Activated CD8-positive, alpha-beta memory T cell treated with anti-CD3 and anti-CD28 coated beads for 1 hour (primary cell): Measurements from ENCODE around the gene LRRTM3.

ENCODE experiments used
- DNase-seq, 2 donors: peaks; one replicate each; pipeline ENCODE4 v3.0.0-alpha.2; 2020; ENCODE audit warnings: low read depth in 1 of 2; ENCODE audit errors: extremely low read depth in 1 of 2

LRRTM3 gene

GRCh38 chr10:67112765-67113164 lies 186.9 kb downstream of the LRRTM3 start:
- DNase-seq = no peak

DNA sequence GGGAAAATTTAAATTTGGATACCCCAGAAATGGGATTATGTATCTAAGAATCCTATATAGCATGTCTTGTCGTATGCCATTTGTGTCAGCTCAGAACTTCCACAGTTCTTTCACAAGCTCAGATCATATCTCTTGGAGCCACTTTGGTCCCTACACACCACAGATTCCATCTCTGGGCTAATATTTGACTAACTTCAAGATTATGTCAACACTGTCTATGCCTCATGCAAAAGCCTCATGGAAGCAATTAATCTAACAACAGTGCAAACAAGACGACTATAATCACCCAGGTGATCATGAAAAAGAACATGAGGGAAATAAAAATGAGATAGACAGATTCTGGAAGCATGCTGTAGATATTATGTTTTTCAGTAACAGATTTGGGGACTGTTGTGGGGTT lies 189.1 kb downstream of the LRRTM3 start:
- DNase-seq = no peak

DNA sequence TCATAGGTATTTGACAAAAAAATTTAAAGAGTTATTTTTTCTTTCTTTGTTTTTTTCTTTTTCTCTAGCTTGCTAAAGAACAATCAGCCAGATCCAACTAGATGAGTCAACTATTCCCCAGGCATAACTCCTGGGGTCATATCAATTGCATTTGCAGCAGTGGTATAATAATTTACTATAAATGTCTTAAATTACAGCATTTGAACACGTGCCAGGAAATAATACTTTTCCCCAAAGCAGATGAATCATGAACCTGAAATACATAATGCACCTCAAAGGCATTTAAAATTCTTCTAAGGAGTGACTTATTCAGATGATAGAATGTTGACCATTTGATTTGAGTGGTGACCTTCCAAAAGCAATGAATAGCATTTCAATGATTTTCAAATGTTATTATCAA lies 190.1 kb downstream of the LRRTM3 start:
- no peak for DNase-seq

DNA sequence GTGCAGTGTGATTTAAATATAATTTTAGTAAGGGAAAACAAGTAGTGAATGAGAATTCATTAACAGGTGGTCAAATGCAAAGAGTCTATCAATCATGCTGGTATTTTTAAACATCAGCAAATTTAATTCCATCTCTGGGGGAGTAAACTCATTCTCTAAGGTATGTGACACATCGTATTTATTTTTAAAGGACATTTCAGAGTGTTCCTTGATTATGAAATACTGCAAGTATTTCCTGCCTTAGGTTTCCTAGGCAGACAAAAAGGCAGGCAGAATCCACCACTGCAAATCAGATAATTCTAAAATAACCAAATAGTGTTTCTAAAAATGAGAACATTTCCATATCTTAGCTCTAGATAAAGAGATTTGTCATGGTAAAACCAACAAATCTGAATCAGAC lies 193.8 kb downstream of the LRRTM3 start:
- DNase-seq = no peak

DNA sequence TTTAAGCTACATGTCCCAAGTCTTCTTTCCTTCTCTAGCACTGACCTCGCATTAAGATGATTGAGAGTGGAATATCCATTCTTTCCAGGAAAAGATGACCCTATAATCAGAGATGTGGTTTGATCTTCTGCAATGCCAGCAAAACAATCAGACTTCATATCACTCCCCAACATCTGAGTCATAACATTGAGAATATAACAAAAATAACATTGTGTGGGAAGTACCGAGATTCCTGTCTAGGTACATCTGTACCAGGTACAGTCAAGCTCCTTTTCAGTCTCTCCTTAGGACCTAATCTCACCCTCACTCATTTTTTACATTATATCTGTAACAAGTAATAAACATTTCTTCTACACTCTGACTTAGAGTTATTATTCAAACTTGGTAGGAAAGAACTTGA lies 201.6 kb downstream of the LRRTM3 start:
- no peak for DNase-seq

DNA sequence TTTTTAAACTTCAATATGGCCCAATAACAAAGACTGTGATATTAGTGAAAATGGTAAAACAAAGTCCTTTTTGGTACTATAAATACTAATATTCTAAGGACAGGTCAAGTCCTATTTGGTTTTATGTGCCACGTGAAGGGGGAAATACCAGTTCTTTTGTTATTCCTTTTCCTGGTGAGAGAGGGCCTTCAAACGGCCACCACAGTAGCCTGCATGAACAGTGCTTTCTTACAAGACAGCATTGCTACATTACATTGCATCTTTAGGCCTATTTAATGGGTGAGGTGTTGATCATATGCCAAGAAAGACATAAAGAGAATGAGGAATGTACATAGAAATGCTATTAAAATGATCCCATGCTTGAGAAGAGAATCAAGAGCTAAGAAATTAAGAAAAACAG lies 214.8 kb downstream of the LRRTM3 start:
- no peak for DNase-seq

- DNase-seq = no peak
Observed at GRCh38 chr10:67141300-67141699, 215.5 kb downstream of the LRRTM3 start.

- no peak for DNase-seq
Observed at GRCh38 chr10:67144530-67144929, 218.7 kb downstream of the LRRTM3 start.
